NT2/D1 (cell line): Measurements from ENCODE around the gene GSG1L.

Experiments used
- SUZ12 ChIP-seq: IDR thresholded peaks from 2 replicates; pipeline ENCODE4 v1.6.1; 2011; ENCODE audit not compliant: insufficient read length, insufficient read depth; ENCODE audit errors: extremely low read depth
- YY1 ChIP-seq: IDR thresholded peaks from 2 replicates; pipeline ENCODE4 v1.6.1; 2011; ENCODE audit not compliant: insufficient read length, insufficient read depth

GRCh38 chr16:27751233-27751632, 312.3 kb downstream of the GSG1L start:
- TF ChIP-seq SUZ12: no peak
- no peak for TF ChIP-seq YY1
